ENCODE measurements around the gene SLC12A4. TPM values are rescaled to one million over a fixed set of nuclear protein-coding genes. Genes with fewer than 3 reads are reported as not detected.

SLC12A4 gene
- total RNA-seq, 1 donor from 2014 or later: 98.3 TPM

DNA sequence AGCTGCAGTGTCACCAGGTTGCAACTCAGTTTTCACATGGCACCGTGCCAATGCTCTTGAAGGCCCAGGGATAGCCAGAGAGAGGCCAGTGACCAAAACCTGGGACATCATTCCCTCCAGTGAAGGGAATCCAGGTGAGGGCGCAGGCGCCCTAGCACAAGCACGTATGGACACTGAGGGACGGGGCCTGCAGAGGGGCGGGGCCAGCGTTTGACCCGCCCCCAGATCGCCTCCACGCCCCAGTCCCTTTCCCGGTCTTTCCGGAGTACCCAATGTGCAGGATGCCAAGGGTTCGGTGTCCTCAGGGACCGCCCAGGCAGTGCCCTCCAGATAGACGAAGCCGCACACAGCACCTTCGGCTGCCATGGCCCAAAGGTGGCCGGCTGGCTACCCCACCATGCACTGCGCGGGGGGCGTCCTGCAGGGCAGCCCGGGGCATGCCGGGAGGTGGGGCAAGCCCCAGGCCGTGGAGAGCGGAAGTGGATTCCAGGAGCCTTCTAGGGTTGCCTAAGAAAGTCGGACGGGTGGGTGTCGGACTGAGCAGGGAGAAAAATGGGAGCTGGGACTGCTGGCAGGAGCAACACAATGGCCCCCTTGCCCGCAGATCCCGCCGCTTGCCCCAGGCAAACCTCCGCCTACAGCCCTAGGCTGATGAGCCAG lies 4.6 kb downstream of the SLC12A4 start:
- DNase-seq (ENCODE audit: low read depth): no peak

DNA sequence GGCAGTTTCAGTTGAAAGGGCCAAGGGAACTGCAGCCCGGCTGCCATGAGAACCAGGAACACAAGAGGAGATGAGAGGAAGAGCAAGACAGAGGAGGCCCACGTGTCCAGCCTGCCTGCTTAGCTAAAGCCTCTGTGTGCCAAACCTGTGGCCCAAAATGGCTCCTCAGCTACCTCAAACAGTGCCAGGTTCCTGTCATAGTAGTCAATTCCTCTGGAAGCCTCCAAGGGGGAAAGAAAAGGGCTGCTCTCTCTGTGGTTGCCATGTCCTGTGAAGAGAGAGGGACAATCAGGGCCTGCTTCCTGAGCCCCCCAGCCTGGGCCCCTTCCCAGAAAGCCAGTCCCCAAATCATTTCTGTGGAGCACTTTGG lies 5.2 kb downstream of the SLC12A4 start:
- DNase-seq (ENCODE audit: low read depth): no peak

DNA sequence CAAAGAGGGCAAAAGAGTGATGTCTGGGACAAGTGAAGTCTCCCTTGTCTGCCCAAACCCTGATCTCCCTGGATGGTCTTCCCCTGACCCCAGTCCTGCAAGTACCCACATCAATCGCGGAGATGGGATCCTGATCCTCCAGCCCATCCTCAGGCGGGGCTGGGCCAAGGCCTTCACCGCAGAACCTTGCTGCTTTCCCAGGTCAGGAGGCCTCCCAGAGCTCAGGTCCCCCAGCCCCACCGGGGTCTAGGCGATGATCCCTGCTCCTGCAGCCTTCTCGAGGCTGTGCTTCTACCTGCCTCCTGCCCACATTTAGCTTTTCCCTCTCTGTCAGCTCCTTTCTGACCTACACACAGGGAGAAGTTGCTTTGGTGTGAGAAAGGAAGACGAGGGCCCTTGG lies 6.3 kb downstream of the SLC12A4 start:
- DNase-seq (ENCODE audit: low read depth): no peak

DNA sequence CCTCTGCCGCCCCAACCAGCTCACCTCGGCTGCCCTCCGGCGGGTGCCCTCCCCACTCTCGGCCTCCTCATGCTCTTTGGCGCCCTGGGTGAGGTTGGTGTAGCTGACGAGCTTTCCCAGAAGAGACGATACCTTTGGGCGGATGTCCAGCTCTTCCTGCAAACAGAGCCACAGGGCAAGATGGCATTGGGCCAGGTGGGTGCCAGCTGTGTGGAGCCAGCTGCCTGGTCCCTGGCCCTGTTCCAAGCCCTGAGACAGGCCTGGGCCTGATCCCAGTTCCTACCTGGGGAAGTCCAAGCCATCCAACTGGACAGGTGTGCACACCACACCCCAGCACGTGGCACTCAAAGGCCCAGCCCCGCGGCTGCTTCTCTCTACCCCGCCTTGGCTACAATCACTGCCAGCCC lies 6.9 kb downstream of the SLC12A4 start:
- peak; percentile 71 for DNase-seq (ENCODE audit: low read depth)

DNA sequence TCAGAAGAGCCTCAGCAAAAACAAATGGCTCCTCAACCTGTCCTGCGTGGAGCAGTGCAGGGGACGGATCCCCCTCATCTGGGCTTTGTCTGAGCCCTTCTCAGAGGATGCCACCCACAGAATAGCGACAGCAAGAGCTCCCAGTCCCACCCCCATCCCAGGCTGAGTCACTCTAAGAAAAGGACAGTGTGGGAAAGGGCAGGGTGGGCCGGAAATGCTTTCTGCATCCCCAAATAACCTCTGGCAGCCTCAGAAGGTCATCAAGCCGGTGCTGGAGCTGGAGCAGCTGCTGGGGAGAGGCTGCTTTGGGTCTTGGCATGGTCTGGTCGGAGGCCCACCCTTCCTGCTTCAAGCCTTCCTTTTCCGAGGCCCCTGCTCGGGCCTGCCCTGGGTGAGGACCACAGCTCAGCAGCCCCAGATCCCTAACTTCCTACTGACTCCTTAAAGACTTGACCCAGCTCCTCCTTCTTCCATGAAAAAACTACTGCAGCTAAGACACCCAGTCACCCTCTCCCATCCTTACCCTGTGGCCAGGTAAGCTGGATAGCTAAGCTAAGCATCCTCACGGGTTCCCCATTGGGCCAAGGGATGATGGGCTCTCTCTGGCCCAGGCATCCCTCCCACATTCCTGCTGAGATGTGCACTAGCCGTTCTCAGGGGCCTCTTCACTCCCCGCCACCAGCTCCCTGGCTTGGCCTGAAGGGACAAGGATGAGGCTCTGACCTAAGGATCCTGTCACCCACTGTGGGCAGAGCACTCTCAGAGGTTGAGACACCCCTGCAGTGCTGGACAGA lies 8.7 kb downstream of the SLC12A4 start:
- DNase-seq (ENCODE audit: low read depth): peak; percentile 95

DNA sequence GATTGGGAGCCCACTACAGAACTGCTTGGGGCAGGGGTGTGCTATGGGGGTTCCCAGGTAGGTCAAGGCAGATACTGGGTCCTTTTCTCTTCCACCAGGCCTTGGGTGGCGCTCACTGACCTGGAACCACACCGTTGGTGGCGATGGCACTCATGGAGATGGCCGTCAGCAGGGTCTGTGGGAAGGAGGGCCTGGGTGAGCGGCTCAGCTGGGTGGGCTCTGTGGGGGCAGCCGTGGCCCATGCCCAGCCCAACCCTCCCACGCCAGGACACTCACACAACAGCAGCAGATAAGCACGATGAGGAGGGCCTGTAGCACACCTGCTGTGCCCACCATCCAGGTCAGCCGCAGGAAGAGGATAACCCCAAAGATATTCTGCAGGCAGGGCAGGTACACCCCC lies 10.8 kb downstream of the SLC12A4 start:
- DNase-seq (ENCODE audit: low read depth): no peak

DNA sequence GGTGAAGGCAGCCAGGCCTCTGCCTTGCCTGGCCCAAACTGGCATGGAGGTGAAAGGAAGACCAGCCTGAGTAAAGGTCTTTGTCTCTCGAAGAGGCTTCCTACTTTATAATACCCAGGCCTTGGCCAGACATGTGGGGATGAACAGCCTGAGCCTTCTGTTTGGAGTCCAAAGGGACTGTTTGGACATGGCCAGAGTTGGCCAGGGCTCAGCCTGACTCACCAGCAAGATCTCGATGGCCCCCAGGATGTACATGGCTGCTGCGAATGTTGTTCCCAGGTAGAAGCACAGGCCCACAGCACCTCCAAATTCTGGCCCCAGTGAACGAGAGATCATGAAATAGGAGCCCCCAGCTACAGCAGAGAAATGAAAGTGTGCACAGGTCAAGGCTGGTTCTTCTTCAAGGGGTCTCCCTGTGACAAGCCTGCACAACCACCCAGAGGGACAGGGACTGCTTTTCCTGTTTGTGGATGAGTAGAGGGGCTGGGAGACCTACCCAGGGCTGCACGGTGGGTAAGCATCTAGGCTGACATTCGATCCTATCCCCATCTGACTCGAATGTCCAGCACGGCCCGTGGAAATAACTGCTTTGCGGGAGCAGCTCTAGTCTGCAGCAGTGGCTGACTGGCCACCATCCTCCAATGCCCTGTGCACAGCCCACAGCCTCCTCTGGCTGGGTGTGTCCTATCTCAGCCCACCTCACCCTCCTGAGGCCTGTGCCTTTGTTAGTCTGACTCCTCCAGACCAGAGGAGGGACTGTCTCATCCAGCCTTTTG lies 13.8 kb downstream of the SLC12A4 start:
- no peak for DNase-seq (ENCODE audit: low read depth)

DNA sequence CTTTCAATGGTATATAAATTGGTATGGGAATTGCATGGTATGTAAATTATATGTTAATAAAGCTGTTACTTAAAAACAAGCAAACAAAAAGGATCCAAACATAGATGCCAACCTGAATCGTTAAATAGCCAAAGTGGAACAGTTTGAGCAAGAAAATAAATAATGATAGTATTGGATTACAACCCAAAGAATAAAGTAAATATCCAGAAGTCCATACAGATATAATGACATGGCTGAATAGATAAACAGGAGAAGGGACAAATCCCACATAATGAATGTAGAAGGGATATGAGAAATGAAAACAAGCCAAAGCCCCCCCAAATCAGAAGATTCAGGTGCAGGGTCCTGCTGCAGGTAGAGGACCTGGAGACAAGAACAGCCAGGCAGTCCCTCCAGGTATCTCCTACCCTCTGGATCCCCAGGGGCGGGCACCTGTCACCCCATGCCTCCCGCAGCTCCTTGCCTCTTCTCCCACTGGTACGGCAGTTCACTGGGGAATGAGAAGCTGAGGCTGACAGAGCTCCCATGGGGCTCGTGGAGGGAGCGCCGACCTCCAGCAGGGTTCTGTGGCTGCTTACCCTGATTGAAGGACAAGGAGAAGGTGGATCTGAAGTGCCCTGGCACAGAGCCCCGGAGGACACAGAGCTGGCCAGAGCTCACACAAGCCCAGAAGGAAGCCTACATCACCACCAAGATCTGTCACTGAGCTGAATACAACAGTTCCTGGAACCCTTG lies 14.6 kb downstream of the SLC12A4 start:
- no peak for DNase-seq (ENCODE audit: low read depth)

DNA sequence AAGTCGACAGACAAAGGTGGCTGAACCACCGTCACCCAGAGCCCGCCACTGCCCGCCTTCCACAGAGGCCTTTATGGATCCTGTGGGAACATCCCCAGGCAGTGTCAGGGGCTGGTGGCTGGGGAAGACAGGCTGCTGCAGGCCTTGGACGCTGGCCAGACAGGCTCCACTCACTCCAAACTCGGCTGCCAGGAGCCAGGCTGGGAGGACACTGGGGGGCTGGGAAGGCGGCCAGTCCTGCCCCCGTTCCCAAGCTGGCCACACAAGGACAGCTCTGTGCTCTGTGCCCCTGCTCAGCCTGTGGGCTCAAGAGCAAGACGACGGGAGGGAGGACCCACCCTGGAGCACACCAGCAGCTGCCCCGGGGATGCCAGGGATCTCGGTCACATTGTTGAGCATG lies 17.0 kb downstream of the SLC12A4 start:
- DNase-seq (ENCODE audit: low read depth): peak; percentile 87

DNA sequence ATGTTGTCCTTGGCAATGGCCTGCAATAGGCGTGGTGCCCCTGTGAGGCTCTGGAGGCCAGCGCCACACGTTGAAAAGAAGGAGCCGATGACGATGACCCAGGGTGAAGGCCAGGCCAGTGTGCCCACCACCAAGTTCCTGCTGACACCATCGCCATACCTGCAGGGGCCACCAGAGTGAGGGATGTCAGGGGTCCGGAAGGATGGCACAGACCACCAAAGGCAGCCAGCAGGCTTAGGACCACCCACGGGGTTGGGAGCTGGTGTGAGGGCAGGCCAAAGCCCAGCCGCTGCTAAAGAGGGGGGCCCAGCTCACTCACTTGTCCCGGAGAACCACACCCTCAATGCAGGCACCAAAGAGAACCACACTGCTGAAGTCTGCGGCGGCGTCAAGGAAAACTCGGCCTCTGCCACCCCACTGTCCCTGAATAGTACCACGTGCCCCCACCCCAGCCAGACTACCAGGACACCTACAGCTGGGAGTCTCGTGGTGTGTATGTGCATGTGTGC lies 18.0 kb downstream of the SLC12A4 start:
- DNase-seq (ENCODE audit: low read depth): no peak

DNA sequence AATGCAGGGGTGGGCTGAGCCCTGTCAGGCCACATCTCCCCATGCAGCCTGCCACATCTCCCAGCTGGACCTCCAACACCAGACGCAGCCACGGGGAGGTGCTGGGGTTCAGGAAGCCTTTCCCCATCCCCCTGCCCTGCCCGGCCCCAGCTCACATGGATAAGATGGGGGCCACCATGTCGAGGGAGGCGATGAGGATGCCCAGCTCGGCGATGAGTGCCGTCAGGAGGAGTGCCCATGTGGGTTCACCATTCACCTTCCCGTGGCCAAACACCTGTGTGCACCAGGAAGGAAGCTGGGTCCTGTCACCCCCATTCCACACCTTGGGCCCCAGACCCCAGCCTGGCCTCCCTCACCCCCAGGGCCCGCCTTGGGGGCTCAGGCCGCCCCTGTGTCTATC lies 18.8 kb downstream of the SLC12A4 start:
- no peak for DNase-seq (ENCODE audit: low read depth)

DNA sequence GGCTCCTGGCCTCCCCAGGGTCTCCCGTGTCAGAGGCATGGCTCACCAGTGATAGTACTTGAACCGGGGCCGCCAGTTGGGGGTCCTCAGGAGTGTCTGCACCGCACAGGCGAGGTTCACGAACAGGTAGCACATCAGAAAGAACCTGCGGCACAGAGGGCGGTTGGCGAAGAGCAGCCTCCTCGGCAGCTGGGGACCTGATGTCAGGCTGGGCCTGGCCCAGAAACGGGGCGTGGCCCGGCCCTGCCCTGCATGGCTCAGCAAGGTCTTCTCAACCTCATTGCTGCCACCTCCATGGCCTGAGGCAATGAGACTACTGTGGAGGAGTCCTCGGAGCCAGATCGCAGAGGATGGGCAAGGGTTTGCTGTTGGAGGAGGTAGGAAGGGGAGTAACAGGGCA lies 20.4 kb downstream of the SLC12A4 start:
- DNase-seq (ENCODE audit: low read depth): no peak

DNA sequence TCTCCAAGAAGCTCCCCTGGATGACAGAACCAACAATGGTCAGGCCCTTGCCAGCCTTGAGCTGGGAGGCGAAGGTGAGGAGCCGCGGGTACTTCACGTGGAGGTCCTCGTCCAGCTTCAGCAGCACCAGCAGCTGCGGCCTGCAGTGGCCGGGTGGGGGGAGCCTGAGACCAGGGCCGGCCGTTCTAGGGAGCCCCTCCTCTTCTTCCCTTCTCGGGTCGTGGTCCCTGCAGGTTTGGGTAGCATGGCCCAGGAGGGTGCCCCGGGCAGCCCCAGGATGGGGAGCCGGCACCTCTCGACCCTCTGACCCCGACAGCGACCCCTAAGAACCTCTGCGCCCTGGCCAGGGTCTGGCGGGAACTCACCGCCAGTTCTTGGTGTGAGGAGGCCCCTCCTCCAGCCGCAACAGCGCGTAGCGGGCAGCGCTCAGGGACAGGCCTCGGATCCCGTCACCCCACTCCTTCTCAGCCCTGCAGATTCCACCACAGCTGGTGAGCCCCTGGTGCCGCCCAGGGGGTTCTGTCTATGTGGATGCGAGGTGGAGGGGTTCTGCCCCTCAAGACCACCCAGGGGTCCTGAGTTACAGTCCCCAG lies 21.4 kb downstream of the SLC12A4 start:
- no peak for DNase-seq (ENCODE audit: low read depth)

DNA sequence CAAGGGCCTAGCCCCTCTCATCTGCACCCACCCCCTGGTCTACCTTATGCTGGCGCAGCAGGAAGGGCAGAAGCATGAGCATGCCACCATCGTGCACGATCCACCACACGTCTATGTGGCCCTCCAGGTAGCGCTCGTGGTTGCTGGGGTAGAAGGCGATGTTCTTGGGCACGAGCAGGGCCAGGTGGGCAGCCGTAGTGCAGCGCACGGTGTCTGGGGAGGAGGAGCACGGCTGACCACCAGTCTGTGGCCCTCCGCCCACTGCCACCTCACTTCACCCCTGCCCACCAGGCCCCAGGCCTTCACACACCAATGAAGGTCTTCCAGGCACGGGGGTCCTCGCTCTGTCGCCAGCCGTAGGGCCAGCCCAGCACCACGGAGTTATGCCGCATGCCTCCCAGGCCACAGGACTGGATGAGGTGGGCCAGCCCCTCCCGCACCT lies 22.3 kb downstream of the SLC12A4 start:
- no peak for DNase-seq (ENCODE audit: low read depth)

DNA sequence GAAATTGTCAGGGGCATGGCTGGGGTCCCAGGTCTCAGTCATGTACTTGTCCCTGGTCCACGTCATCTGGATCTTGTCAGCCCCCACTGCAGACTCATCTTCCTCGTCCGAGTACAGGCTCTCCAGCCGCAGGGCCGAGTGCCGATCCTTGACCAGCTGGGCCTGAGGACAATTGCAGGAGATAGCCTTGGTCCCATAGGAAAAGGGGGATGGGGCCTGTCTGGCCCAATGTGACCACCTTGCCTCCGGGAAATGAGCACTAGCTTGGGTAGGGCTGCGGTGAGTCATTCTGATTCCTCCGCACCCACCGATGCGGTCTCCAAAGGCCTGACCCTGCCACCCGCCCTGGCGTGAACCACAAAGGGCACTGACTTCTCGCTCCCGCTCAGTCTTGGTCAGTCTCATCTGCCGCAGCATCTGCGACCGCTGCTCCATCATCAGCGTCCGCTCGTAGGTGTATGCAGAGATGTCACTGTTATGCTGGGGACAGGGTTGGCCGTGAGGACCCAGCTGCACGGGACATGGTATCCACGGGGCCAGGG lies 23.0 kb downstream of the SLC12A4 start:
- DNase-seq (ENCODE audit: low read depth): peak; percentile 61

DNA sequence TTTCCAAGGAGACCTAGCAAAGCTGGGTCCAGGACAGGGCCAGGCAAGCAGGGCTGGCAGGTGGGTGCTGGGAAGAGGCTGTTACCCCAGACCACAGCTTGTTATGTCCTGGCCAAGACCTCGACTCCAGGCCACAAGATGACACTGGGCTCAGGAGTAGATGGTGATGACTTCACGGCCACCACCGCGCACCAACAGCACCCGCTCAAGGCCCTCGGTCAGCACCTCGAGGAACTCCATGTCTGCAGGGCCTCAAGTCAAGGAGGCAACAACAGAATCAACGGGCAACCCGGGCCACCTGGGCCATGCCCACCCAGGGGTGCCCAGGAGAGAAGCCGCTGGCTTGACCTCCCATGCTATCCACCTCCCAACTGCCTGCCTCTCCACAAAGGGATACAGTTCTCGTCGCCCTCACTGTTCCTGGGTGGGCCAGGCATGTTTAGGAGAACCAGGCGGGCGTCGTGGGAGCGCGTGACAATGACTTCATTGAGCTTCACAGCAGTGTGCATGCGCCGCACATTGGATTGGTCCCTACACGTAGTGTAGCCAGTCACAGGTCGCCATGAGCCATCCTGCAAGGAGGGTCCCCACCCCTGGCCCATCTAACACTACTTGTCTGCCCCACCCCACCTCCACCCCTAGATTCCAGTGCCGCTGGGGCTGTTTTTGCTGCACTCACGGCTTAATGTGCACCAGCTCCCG lies 23.6 kb downstream of the SLC12A4 start:
- DNase-seq (ENCODE audit: low read depth): peak; percentile 61

DNA sequence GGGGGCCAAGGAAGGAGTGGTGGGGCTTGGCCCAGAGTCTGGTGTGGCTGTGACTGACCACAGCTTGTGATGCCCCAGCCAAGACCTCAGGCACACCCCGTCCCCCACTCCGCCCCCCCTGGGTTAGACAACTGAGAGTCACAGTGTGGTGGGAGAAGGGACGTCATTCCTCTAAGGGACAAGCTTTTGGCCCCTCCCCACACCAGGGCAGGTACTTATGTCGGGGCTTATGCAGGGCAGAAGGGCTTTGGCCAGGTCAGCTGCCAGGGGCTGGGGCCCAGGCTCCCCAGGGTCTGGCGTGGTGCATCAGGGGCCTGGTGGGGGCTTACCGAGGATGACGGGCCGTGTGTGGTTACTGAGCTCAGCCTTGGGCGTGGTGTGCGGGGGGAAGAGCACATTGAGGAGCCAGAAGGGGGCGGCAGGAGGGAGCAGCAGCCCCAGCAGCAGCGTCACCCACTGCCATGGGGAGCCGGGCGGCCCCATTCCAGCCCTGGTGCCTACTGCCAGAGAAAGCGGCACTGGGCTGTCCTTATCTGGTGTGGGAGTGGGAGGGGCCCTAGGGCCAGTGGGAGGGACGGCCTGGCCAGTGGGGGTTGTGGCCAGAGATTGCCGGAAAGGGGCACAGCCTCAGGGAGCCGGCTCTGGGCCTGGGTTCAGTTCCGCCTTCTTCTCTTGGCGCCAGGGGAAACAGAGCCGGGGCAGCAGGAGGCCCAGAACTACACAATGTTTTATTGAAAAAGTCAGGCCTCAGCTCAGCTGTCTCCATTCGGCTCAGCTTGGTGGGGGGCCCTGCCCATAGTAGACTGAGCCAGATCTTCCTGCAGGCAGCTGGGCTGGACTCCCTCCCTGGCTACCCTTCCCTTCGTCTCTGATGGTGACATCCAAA lies 24.6 kb downstream of the SLC12A4 start, which contains the start of gene LCAT:
Gene LCAT, minus strand, starts transcription at position 502 of the 886 bp plus-strand sequence. Its CDS starts 19 bp downstream, at position 483.
- peak; percentile 54 for DNase-seq (ENCODE audit: low read depth)

DNA sequence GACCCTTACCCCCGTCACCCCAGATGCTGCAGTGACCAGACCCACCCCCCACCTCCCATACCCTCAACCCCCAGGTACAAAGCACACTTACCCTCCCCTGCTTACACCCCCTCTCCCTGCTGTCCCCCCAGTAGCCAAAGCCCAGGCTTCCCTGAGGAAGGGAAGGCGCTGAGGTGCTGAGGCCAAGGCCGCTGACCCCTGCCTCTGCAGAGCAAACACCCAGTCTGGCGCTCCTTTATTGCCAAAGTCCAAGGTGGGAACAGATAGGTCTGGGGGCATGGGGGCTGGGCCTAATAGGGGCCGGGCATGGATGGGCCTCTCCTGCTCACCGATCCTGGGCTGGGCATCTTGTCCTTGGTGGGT lies 25.2 kb downstream of the SLC12A4 start:
- no peak for DNase-seq (ENCODE audit: low read depth)
